DOHH2 (cell line): ENCODE results near the gene SERPINE3.

Experiments
- H3F3A ChIP-seq: fragments of 200-600 bp; sonication (generic), shearing (Covaris generic); 2 replicates; pipeline ENCODE4 v1.6.0; 2016; ENCODE audit warnings: antibody characterized with exemption, mild to moderate bottlenecking; ENCODE audit not compliant: control insufficient read depth, insufficient read depth
- H3K27ac ChIP-seq: fragments of 200-600 bp; sonication (generic); 2 replicates; pipeline ENCODE4 v1.5.1; 2014; ENCODE audit warnings: low read depth, mild to moderate bottlenecking, low read length, moderate library complexity
- H3K27me3 ChIP-seq: fragments of 200-600 bp; sonication (generic); 2 replicates; pipeline ENCODE4 v1.6.1; 2014; ENCODE audit warnings: mild to moderate bottlenecking, low read length, mixed read lengths; ENCODE audit not compliant: control insufficient read depth
- H3K36me3 ChIP-seq: fragments of 200-600 bp; sonication (generic); 2 replicates; pipeline ENCODE4 v1.6.1; 2014; ENCODE audit warnings: mild to moderate bottlenecking, low read length, moderate library complexity, mixed read lengths; ENCODE audit not compliant: control insufficient read depth
- H3K4me1 ChIP-seq: fragments of 200-600 bp; sonication (generic); 2 replicates; pipeline ENCODE4 v1.6.1; 2014; ENCODE audit warnings: mild to moderate bottlenecking, low read length, mixed read lengths; ENCODE audit not compliant: control insufficient read depth
- H3K4me2 ChIP-seq: fragments of 200-600 bp; sonication (generic); 2 replicates; pipeline ENCODE4 v1.6.0; 2014; ENCODE audit warnings: mild to moderate bottlenecking, low read length, moderate library complexity
- H3K4me3 ChIP-seq: fragments of 200-600 bp; sonication (generic); 2 replicates; pipeline ENCODE4 v1.5.1; 2014; ENCODE audit warnings: mild to moderate bottlenecking, low read length, mixed read lengths
- H3K79me2 ChIP-seq: fragments of 200-600 bp; sonication (generic); 2 replicates; pipeline ENCODE4 v1.6.1; 2014; ENCODE audit warnings: mild to moderate bottlenecking, low read length, mixed read lengths; ENCODE audit not compliant: control insufficient read depth
- H3K9me2 ChIP-seq: fragments of 200-600 bp; sonication (generic); replicated peaks from 2 replicates; pipeline ENCODE4 v1.6.1; 2014; ENCODE audit warnings: mild to moderate bottlenecking, low read length, mixed read lengths; ENCODE audit not compliant: control insufficient read depth
- H3K9me3 ChIP-seq: fragments of 200-600 bp; sonication (generic); 2 replicates; pipeline ENCODE4 v1.6.1; 2014; ENCODE audit warnings: antibody characterized with exemption, low read length, mixed read lengths; ENCODE audit not compliant: control insufficient read depth, insufficient read depth
- H4K20me1 ChIP-seq: fragments of 200-600 bp; sonication (generic); 2 replicates; pipeline ENCODE4 v1.6.0; 2014; ENCODE audit warnings: low read depth, mild to moderate bottlenecking, antibody characterized with exemption, low read length, moderate library complexity; ENCODE audit not compliant: control insufficient read depth, insufficient read depth
- CTCF ChIP-seq: fragments of 200-600 bp; sonication (generic); IDR thresholded peaks from one replicate; pipeline ENCODE4 v1.5.1; 2014; ENCODE audit warnings: antibody characterized with exemption, mild to moderate bottlenecking, low read depth, low read length; ENCODE audit not compliant: poor library complexity, severe bottlenecking
- EZH2phosphoT487 ChIP-seq: fragments of 200-600 bp; sonication (generic); IDR thresholded peaks from 2 replicates; pipeline ENCODE4 v1.6.1; 2017; ENCODE audit warnings: borderline replicate concordance, mild to moderate bottlenecking, antibody characterized with exemption, low read length, moderate library complexity, mixed read lengths

Gene SERPINE3

DNA sequence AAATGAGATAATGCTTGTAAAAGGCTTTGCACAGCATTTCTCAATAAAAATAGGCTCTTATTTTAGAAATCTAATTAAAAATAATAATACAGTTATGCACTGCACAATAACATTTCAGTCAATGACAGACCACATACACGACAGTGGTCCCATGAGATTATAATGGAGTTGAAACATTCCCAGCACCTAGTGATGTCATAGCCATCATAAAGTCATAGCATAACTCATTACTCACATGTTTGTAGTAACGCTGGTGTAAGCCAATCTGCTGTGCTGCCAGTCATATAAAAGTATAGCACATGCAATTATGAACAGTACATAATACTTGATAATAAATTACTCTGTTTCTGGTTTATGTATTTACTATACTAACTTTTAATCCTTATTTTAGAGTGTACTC, 12.7 kb upstream of the SERPINE3 start:
- Histone ChIP-seq H3K4me3 (no peak overlapping the region), H3K27ac (no peak overlapping the region), H3K4me2 (no peak overlapping the region), H3F3A (no peaks in the 10 kb centered on the region), H3K9me2 (no peaks in the 10 kb centered on the region), H3K4me1 (peaks cover 8% of the 10 kb centered on the region), H3K79me2 (no peaks in the 10 kb centered on the region), H4K20me1 (no peaks in the 10 kb centered on the region), H3K27me3 (no peaks in the 10 kb centered on the region), H3K36me3 (no peaks in the 10 kb centered on the region), H3K9me3 (no peaks in the 10 kb centered on the region)
- TF ChIP-seq EZH2phosphoT487 (no peak), CTCF (no peak)

DNA sequence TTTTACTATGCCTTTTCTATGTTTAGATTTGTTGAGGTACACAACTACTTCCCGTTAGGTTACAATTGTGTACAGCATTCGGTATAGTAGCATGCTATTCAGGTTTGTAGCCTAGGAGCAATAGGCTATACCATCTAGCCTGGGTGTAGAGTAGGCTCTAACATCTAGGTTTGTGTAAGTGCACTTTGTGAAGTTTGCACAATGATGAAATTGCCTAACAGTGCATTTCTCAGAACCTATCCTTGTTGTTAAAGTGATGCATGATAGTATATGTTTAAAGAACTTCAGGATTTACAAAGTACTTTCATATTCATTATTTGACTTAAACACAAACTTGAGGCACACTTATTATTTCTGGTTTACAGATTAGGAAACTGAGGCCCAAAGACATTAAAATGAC, 11.5 kb upstream of the SERPINE3 start:
- Histone ChIP-seq H4K20me1 (no peaks in the 10 kb centered on the region), H3K9me2 (no peaks in the 10 kb centered on the region), H3K4me2 (no peak overlapping the region), H3K79me2 (no peaks in the 10 kb centered on the region), H3K27ac (no peak overlapping the region), H3K27me3 (no peaks in the 10 kb centered on the region), H3K4me3 (no peak overlapping the region), H3K9me3 (no peaks in the 10 kb centered on the region), H3K36me3 (no peaks in the 10 kb centered on the region), H3K4me1 (peaks cover 8% of the 10 kb centered on the region), H3F3A (no peaks in the 10 kb centered on the region)
- TF ChIP-seq CTCF (no peak), EZH2phosphoT487 (no peak)

DNA sequence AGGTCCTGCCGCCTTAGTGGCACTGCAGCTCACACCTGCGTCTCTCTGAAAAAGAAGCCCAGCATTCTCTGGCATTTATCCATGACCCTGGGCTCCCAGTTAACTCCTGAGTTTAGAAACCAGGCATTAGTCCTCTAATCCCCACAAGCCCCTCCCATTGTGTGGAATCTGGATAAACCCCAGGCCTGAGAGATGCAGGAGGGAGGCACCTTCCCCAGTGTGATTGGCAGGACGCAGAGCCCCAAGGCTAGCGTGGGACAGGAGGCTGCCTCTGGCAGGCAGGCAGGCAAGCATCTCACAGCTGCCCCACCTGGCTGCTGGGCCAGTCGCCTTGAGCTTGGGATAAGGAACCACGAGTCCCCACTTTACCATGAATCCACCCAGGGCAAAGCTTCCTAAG, 11.0 kb upstream of the SERPINE3 start:
- no peaks in the 10 kb centered on the region for H3F3A ChIP-seq
- H3K4me3 ChIP-seq = no peak overlapping the region
- no peaks in the 10 kb centered on the region for H3K79me2 ChIP-seq
- no peaks in the 10 kb centered on the region for H3K9me3 ChIP-seq
- H3K9me2 ChIP-seq = no peaks in the 10 kb centered on the region
- peaks cover 8% of the 10 kb centered on the region for H3K4me1 ChIP-seq
- TF ChIP-seq CTCF = no peak
- TF ChIP-seq EZH2phosphoT487 = no peak
- no peaks in the 10 kb centered on the region for H4K20me1 ChIP-seq
- 0 out of 2 replicates have a peak, but pooled peaks cover under 1% of the 10 kb centered on the region for H3K27me3 ChIP-seq
- H3K27ac ChIP-seq = no peak overlapping the region
- no peak overlapping the region for H3K4me2 ChIP-seq
- no peaks in the 10 kb centered on the region for H3K36me3 ChIP-seq

DNA sequence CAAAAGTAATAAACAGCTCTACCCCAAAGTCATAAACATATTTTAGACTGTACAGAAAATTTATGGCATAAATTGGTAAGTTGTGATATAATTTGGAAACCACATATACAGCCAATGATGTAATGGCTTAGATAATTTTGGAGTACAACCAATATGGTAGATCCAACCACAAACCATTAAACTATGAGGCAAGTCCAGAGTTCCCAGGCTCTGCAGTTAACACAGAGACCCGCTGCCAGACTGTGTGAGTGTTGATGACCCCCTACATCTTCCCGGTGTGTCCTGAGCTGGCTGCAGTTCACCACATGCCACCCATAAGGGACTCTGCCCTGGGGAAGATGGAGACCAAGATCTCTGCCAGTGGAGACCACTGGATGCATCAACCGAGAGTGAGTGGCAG, 9.9 kb upstream of the SERPINE3 start:
- Histone ChIP-seq H3K4me3 (no peak overlapping the region), H3K27me3 (0 out of 2 replicates have a peak, but pooled peaks cover 4% of the 10 kb centered on the region), H3K36me3 (no peaks in the 10 kb centered on the region), H3K79me2 (no peaks in the 10 kb centered on the region), H3K9me2 (no peaks in the 10 kb centered on the region), H3F3A (no peaks in the 10 kb centered on the region), H4K20me1 (no peaks in the 10 kb centered on the region), H3K4me2 (no peak overlapping the region), H3K4me1 (peaks cover 8% of the 10 kb centered on the region), H3K27ac (no peak overlapping the region), H3K9me3 (no peaks in the 10 kb centered on the region)
- TF ChIP-seq EZH2phosphoT487 (no peak), CTCF (no peak)
